Epidermal melanocyte (primary cell): Measurements from ENCODE around the gene MLC1.

Source experiments
- DNase-seq: peaks from one replicate; pipeline ENCODE4 v3.0.0; 2011; ENCODE audit warnings: low spot score; ENCODE audit not compliant: insufficient read length

MLC1 gene

DNA sequence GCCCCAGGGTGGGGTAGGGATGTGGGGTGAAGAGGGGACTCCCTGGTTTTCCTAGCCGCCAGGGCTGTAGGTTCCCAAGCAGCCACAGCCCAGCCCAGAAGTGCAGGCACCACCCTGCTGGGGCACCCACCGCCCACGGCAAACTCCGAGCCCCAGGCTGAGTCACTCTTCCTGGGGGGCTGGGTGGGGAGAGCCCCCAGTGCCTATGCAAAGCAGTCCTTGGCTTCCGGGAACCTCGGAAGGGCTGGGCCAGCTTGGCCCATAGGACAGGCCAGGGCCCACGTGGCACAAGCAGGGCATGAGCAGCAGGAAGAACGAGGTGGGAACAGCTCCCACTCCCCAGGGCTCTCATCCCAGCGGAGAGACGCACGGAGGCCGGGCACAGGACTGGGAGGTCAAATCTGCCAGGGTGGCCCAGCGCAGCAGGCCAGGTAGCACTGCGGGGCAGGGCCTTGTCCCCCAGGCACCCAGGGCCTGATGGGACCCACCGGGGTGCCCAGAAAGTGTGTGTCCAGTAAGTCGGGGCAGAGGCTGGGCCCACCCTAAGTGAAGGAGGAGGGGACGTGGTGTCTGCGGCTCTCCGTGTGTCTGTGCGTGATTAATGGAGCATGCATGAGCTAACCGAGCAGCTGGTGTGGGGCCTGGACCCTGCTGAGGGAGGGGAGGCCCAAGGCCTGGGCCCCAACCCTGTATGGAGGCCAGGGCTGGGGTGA lies 68.1 kb downstream of the MLC1 start:
- DNase-seq: no peak

DNA sequence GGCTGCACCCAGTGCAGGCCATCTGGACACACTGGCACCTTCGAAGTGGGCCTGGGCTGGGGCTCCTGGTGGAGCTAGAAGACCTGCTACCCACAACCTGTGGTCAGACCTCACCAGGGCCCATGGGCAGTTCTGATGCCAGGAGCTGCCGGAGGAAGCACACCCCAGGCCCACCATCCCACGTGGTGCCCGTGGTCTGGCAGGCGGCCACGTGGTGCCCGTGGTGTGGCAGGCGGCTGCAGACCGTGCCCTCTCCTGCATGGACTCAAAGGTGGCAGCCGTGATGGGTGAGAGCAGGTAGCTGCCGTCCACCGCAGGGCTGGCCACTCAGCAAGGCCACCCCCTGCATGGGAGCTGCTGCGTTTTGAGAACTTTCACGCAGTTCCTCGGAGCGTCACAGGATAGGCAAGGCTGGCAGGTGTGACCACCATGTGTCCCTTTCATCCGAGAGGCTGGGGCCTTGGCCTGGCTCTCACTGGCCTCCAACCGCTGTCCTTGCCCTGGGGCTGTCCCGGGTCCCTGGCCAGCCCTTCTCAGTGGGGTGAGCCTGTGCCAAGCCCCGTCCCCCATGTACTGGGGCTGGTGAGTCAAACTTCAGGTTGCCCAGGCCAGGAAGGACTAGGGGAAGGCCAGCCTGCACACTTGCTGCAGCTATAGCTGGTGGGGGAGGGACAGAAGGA lies 68.8 kb downstream of the MLC1 start:
- DNase-seq: no peak

DNA sequence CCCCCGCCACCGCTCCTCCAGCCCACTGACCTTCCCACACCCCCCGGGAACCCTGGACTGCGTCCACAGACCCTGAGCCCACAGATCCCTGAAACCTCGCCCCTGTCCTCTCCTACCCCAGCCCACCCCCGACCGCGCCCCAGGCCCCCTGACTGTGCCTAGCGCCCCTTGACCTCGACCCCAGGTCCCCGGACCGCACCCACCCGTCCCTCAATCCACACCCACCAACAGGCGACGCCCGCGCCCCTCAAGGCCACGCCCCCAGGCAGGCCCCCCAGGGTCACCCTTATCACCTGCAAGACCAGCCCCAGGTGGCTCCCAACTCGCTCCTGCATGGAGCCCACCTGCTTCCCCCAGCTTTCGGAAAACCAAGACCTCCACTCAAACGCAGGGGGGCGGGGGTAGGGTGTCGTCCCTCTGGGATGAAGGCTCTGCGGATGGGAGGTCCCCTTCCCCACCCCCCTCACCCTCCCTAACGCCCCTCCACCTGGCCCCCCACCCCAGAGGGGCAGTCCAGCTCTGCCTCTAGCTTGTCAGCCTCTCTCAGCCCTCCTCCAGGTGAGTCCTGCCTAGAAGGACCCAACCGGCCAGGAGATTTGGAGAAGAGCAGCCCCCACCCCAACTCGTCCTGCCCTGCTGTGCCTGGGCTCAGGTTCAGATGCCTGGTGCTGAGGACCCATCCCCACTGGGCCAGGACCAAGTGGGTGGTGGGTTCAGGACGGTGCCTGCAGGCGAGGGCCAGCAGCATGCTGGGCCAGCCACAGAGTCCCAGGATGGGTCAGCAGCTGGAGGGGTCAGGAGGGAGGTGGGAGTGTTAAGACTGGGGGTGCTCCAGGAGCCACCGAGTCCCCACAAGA lies 69.5 kb downstream of the MLC1 start:
- DNase-seq: no peak

DNA sequence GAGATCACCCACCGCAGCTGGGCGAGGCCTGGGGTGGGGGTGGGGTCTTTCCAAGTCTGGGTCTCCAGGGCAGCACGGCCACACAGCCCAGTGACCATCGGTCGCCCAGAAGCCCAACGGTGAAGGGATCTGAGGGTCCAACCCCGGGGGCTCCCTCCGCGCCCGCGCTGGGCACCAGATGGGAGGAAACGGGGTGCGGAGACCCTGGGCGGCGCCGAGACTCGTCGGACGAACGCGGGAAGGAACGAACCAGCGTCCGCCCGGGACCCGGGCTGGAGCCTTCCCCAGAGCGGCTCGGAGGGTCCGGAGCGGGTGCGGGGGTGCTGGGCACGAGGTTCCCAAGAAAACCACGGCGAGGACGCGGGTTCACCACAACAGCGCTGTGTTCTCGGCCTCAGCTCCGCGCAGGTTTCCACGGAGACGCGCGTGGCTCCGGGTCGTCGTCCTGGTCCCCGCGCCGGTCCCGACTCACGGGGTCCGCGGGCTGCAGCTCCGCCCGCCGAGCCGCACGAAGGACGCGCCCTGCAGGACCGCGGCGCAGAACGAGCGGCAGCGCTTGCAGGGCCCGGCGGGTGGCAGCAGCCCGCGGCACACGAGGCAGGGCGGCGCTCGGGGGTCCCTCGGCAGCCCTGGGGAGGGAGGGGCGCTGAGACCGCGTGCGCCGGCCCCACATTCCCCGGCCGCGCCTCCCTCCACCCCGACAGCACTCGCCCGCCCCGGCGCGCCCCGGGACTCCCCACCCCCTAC lies 70.4 kb downstream of the MLC1 start:
- no peak for DNase-seq

DNA sequence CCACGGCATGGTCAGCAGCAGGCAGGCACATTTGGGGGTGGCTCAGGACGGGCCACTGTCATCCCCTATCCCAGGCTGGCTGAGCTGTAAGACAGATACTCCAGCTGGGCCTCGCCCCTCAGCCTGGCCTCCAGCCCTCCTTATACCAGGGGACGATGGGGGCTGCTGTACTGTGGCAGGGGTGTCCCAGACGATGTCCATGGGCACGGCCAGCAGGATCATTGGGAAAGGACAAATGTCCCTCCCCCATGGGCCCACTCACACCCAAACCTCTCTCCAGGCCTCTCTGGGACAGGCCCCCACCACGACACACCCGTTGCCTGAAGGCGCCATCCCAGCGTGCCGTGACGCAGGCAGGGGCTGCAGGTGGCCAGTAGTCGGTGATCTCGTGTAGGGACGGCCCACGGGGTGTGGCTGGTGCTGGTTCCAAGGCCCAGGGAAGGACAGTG lies 71.1 kb downstream of the MLC1 start:
- DNase-seq: no peak

DNA sequence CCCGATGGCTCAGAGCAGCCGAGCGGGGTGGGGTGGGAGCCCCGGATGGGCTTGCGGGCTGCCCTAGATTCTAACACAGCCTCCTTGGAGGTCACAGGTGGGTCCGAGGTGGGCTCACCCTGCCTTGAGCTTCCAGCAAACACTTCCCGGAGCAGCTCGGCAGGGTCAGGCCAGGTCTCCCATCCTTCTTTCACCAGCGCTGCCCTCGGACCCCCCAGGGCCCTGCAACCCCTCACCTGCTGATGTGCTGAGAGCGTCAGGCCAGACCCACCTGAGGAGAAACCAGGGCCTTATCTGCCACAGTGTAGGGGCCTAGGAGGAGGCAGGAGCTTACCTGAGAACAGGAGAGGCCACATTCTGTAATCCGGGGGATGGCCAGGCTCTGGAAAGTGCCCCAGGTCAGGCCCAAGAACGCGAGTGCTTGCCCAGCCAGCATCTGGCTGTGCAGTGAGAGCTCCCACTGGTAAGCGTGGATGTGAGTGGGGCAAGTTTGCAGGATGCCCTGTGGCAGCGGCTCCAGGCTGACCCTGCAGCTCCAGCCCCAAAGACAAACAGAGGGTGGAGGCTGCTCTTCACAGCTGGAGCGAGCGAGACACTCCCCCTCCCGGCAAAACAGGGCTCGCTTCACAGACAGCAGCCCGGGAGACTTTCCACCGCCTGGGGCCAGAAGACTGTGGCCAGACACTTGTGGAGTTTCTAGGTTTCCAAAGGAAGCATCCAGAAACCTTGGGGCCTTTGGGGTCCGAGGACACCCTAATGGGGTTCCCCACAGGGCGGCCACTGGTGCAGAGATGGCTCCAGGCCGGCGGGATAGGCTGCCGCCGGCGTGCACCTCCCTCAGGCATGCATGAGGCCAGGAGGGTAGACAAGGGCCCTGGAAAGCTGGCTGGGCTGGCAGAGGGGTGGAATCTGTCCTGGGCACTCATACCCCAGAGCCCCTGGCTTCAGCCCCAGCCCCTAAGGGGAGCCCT lies 72.7 kb downstream of the MLC1 start, which contains the start of gene IL17REL:
IL17REL (minus strand) TSS at position 555 of the 971 bp plus-strand sequence; CDS start at position 436, 119 bp downstream.
- DNase-seq: peak; percentile 61

DNA sequence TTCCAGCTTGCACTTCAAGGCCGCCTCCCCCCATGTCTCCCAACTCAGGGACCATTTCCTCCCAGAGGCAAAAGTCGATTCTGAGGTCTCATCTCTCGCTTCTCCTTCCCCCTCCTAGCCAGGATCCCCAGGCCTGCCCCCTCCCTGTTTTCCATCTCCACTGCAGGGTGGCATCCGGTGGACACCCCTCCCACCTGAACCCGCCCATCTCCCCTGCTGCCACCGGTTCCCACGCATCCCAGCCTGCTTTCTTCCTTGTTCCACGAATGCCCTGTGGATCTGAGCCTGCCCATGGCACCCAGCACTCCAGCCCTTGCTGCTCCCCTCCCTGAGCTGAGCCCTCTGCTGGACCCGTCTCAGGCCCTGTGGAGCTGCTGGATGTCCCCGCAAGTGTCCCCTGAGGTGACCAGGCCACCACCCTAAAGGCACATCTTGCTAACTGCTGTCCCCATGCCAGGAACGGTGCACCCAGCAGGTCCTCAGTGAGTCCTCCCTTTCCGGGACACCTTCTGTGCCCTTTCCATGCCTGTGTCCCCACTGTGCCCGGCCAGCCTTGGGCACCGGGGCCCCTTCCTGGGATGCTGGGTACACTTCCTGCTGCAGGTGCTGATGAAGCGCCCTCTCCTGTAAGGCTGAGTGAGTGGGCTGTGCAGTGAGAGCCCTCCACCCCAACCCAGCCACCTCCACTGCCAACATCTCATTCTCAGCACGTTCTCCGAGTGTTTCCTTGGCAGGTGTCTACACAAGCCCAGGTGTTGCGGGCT lies 73.6 kb downstream of the MLC1 start:
- no peak for DNase-seq

DNA sequence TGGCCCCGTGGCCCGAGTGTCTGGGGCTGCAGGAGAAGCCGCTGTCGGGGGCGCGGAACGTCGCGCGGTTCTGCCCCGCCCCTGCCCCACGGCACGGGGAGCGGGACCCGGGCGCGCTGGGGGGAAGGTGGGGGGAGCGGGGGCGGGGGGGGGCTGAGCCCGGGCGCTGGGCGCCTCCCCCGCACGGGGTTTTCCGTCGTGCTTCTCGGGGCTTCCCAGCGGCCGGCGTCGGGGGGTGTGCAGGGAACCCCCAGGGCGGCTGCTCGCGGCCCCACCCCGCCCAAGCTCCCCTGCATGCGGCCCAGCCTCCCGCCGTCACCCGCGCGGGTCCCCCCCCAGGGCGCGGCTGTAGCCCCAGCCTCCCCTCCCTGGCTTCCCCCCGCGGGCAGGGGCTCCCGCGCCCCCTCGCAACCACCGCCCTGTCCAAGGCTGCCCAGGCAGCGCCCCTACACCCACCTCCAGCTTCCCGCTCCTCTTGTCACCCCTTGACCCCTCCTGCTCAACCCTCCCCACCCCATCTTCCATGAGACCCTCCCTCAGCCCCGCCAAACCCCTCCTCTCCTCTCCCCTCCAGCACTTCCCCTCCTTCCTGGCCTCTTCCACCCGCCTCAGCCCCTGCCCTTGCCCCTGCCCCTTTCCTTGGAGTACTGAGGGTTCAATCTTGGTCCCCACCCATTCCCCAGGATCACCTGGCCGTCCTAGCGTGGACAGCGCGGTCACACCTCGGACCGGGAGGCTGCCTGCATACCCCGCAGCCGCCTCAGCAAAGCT lies 74.4 kb downstream of the MLC1 start:
- DNase-seq: no peak

DNA sequence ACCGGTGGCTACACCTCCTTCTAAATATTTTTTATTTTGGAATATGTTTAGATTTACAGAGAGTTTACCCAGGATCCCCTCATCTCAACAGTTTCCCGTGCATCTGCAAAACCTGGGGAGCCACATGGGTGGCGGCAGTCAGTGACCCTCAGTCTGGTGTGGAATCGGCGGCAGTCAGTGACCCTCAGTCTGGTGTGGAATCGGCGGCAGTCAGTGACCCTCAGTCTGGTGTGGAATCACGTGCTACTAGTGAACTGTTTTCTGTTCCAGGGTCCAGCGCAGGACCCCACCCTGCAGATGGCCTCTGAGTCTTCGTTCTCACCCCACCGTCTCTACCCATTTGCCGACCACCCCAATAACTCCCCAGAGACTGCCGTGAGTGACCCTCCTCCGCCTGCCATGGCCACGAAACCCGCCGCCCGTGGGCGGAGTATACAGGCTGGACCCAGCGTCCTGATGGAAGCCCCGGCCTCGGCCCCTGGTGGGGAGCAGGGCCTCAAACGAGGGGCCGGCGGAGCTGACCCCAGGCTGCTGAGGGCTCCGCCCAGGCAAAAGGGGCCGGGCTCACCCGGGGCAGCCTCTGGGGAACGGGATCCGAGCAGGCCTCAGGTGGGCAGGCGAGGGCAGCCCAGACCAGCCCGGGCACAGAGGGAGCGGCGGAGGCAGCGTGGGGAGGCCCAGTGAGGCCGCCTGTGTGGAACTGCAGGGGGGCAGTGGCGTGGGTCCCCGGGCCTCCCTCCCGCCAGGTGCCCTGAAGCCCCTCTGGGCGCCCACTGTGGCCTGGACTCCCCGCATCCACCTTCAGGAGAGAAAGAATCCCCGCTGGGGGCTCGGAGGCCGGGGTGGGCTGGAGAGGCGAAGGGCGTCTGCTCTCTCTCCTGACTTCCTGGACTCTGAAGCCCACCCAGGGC lies 75.2 kb downstream of the MLC1 start:
- no peak for DNase-seq
